Measurements from ENCODE around the gene ROR1. TPM values are rescaled to one million over a fixed set of nuclear protein-coding genes. Genes with fewer than 3 reads are reported as not detected.

Gene ROR1
- total and polyA plus RNA-seq, 2 of the 13 experiments (the other 11 are each of a cell fraction or from before 2014, with no cell fraction given) = 0.58 to 2.3 TPM

GRCh38 chr1:63773496-63773814, 362 bp upstream of the ROR1 start:
- POLR2A ChIA-PET = no interaction called here
- Histone ChIP-seq H3K9me3 (ENCODE audit: low read length) (no peaks in the 10 kb centered on the region), H3K27ac (ENCODE audit: extremely low read length, insufficient read depth, low read length) (no peak overlapping the region)

GRCh38 chr1:63774617-63775417, 1.0 kb downstream of the ROR1 start:
- no peak for FAIRE-seq
- H3K9me3 ChIP-seq (ENCODE audit: low read length) = no peaks in the 10 kb centered on the region
- peaks cover 40% of the 10 kb centered on the region for H3K4me1 ChIP-seq (ENCODE audit: insufficient read depth, low read length)
- H4K20me1 ChIP-seq (ENCODE audit: insufficient read depth, low read length) = no peaks in the 10 kb centered on the region
- intact Hi-C loops (cut with micrococcal nuclease; ENCODE audit: unreplicated experiment) (loop anchor here (10.0 kb wide), 1 partner anchor 470 kb away; no protein-coding TSS in a partner anchor), in situ Hi-C loops (cut with HindIII; ENCODE audit: extremely low pct_ligation_motif_present, low pct_unique_long_range_greater_than_20kb) (no loop called here)
- H3K4me2 ChIP-seq (ENCODE audit: low read depth, low read length) = peak overlapping the region; percentile 76
- no peak overlapping the region for H3K27ac ChIP-seq (ENCODE audit: extremely low read length, insufficient read depth, low read length)
- peak overlapping the region; percentile 58 to 80 (median 70) for H3K4me3 ChIP-seq (replicated peaks in 1 of 3; ENCODE audit: insufficient read depth in 1 of 3, low read depth in 2 of 3, low read length in 3 of 3)
- POLR2A ChIA-PET = no interaction called here
- peak; percentile 28 for ATAC-seq
- no peak for DNase-seq (ENCODE audit: low spot score)
- no peaks in the 10 kb centered on the region for H3K79me2 ChIP-seq (ENCODE audit: insufficient read depth, low read length)
- peaks cover 0 to 22% of the 10 kb centered on the region in 2 experiments; a peak in 1 of 5 replicates for H3K27me3 ChIP-seq (ENCODE audit: control insufficient read depth in 1 of 2, insufficient read depth in 2 of 2, low read length in 2 of 2)
- H2AFZ ChIP-seq (ENCODE audit: low read length) = no peak overlapping the region
- WGBS (ENCODE audit: low lambda C conversion rate) = 4% methylated on average over 9 of the region's 72 CpGs
- H3K36me3 ChIP-seq (replicated peaks in 1 of 2; ENCODE audit: control insufficient read depth in 1 of 2, insufficient read depth in 2 of 2, low read length in 2 of 2) = no peaks in the 10 kb centered on the region
- no TSS peak for BruUV-seq (replicated peaks)
- H3K9ac ChIP-seq (ENCODE audit: insufficient read depth, low read depth, low read length) = peak overlapping the region; percentile 36; the same call in 1 of the 2 replicates
- CTCF ChIA-PET (ENCODE audit: low intra/inter-chr PET ratio, low total read pairs) = no interaction called here
- TF ChIP-seq ZBTB14 (CRISPR knock-in tag; IDR thresholded peaks at IDR 0.05) (peak; percentile 78), THRA (CRISPR knock-in tag; IDR thresholded peaks at IDR 0.05; ENCODE audit: borderline replicate concordance) (no peak), ZNF777 (CRISPR knock-in tag; IDR thresholded peaks at IDR 0.05) (peak; percentile 67), NCOA2 (CRISPR knock-in tag; IDR thresholded peaks at IDR 0.05) (no peak), ZNF572 (CRISPR knock-in tag; IDR thresholded peaks at IDR 0.05) (no peak), ZNF83 (CRISPR knock-in tag; IDR thresholded peaks at IDR 0.05; ENCODE audit: borderline replicate concordance) (no peak)

More at GRCh38 chr1:63773496-63773814, 362 bp upstream of the ROR1 start:
- WGBS (ENCODE audit: low lambda C conversion rate) = 4% methylated on average over 5 of the region's 9 CpGs
- ATAC-seq = peak; percentile 54
- CTCF ChIA-PET (ENCODE audit: low intra/inter-chr PET ratio, low total read pairs) = no interaction called here
- no peaks in the 10 kb centered on the region for H3K36me3 ChIP-seq (replicated peaks in 1 of 2; ENCODE audit: control insufficient read depth in 1 of 2, insufficient read depth in 2 of 2, low read length in 2 of 2)
- peaks cover 0 to 22% of the 10 kb centered on the region in 2 experiments; a peak in 1 of 5 replicates for H3K27me3 ChIP-seq (ENCODE audit: control insufficient read depth in 1 of 2, insufficient read depth in 2 of 2, low read length in 2 of 2)
- TF ChIP-seq FOXO4 (CRISPR knock-in tag; conservative IDR thresholded peaks at IDR 0.05) (no peak), ZNF598 (CRISPR knock-in tag; IDR thresholded peaks at IDR 0.05; ENCODE audit: borderline replicate concordance) (0 out of 2 replicates have a peak, but pooled peaks have one; percentile 59), SMAD9 (CRISPR knock-in tag; IDR thresholded peaks at IDR 0.05) (0 out of 2 replicates have a peak, but pooled peaks have one; percentile 40)
- peak overlapping the region; percentile 61 to 80 (median 70); a peak in 3 of 6 replicates for H3K4me3 ChIP-seq (replicated peaks in 1 of 3; ENCODE audit: insufficient read depth in 1 of 3, low read depth in 2 of 3, low read length in 3 of 3)
- no peak overlapping the region for H2AFZ ChIP-seq (ENCODE audit: low read length)
- no peaks in the 10 kb centered on the region for H3K79me2 ChIP-seq (ENCODE audit: insufficient read depth, low read length)
- peak overlapping the region; percentile 90 for H3K4me2 ChIP-seq (ENCODE audit: low read depth, low read length)
- in situ Hi-C loops (cut with HindIII; ENCODE audit: extremely low pct_ligation_motif_present, low pct_unique_long_range_greater_than_20kb) = no loop called here
- no TSS peak for BruUV-seq (replicated peaks)
- H3K9ac ChIP-seq (ENCODE audit: insufficient read depth, low read depth, low read length) = no peak overlapping the region
- no peak for FAIRE-seq
- no peaks in the 10 kb centered on the region for H4K20me1 ChIP-seq (ENCODE audit: insufficient read depth, low read length)
- peaks cover 40% of the 10 kb centered on the region for H3K4me1 ChIP-seq (ENCODE audit: insufficient read depth, low read length)
- intact Hi-C loops (cut with micrococcal nuclease; ENCODE audit: unreplicated experiment) = loop anchor here (2.0 to 10.0 kb wide), 3 partner anchors 157 to 471 kb away; no protein-coding TSS in a partner anchor
- no peak for DNase-seq (ENCODE audit: low spot score)

Data from HepG2 (cell line).